WTC11 (cell line): ENCODE data around the gene SMARCC2. TPM values are rescaled to one million over a fixed set of nuclear protein-coding genes. Genes with fewer than 3 reads are reported as not detected.

ENCODE experiments used
- ATAC-seq: fragments of 200-7000 bp; cut with Tn5 transposase; 2 replicates; pipeline ENCODE4 v1.10.0; 2021; ENCODE audit warnings: mild to moderate bottlenecking, moderate library complexity
- CTCF ChIA-PET: fragments of 300-600 bp; sonication (Branson Sonifier 250); formaldehyde crosslinking; loops from one replicate; lab custom pipeline; 2021; ENCODE audit warnings: antibody characterized with exemption; lab: Charles Lee
- POLR2A ChIA-PET: fragments of 350-600 bp; sonication (Branson Sonifier 250); formaldehyde crosslinking; loops from one replicate; lab custom pipeline; 2021; ENCODE audit warnings: antibody characterized with exemption; lab: Charles Lee
- DNase-seq: peaks from one replicate; pipeline ENCODE4 v3.0.0; 2021; ENCODE audit warnings: low spot score
- H3K27ac Mint-ChIP-seq: 2 replicates; pipeline ENCODE4 v1.8.0; 2021; ENCODE audit warnings: mixed read lengths
- H3K27me3 Mint-ChIP-seq: 2 replicates; pipeline ENCODE4 v1.8.0; 2021; ENCODE audit warnings: low read depth, mild to moderate bottlenecking, moderate library complexity, mixed read lengths
- H3K36me3 Mint-ChIP-seq: 2 replicates; pipeline ENCODE4 v1.8.0; 2021; ENCODE audit warnings: mixed read lengths
- H3K4me1 Mint-ChIP-seq: 2 replicates; pipeline ENCODE4 v1.8.0; 2022; ENCODE audit warnings: mixed read lengths
- H3K4me3 Mint-ChIP-seq: 2 replicates; pipeline ENCODE4 v1.8.0; 2021; ENCODE audit warnings: mild to moderate bottlenecking, moderate library complexity, mixed read lengths
- H3K9me3 Mint-ChIP-seq: 2 replicates; pipeline ENCODE4 v1.8.0; 2021; ENCODE audit warnings: mixed read lengths
- AFF4 ChIP-seq: sonication (generic); formaldehyde crosslinking; IDR thresholded peaks from 2 replicates; pipeline ENCODE4 v1.8.1; 2023; ENCODE audit warnings: mild to moderate bottlenecking, missing genetic modification reagents, borderline replicate concordance
- ATF3 ChIP-seq: sonication (generic); formaldehyde crosslinking; conservative IDR thresholded peaks from 2 replicates; pipeline ENCODE4 v1.8.1; 2022; ENCODE audit warnings: mild to moderate bottlenecking, missing genetic modification reagents
- E2F4 ChIP-seq: sonication (generic); formaldehyde crosslinking; IDR thresholded peaks from 2 replicates; pipeline ENCODE4 v1.8.1; 2022; ENCODE audit warnings: low read depth, mild to moderate bottlenecking, moderate library complexity, missing genetic modification reagents, borderline replicate concordance
- JAZF1 ChIP-seq: fragments of 250-450 bp; sonication (Bioruptor Pico); IDR thresholded peaks from 2 replicates; pipeline ENCODE4 v1.9.0; 2021; ENCODE audit warnings: moderate library complexity, mild to moderate bottlenecking, inconsistent platforms
- MLX ChIP-seq: sonication (generic); formaldehyde crosslinking; IDR thresholded peaks from 2 replicates; pipeline ENCODE4 v1.8.1; 2023; ENCODE audit warnings: mild to moderate bottlenecking, missing genetic modification reagents, moderate library complexity
- NFATC4 ChIP-seq: fragments of 250-450 bp; sonication (Bioruptor Pico); IDR thresholded peaks from 2 replicates; pipeline ENCODE4 v1.9.0; 2021; ENCODE audit warnings: mild to moderate bottlenecking
- NR1H2 ChIP-seq: sonication (generic); formaldehyde crosslinking; IDR thresholded peaks from 2 replicates; pipeline ENCODE4 v1.9.0; 2021; ENCODE audit warnings: mild to moderate bottlenecking, moderate library complexity, missing genetic modification reagents
- SMAD3 ChIP-seq: sonication (generic); formaldehyde crosslinking; IDR thresholded peaks from 2 replicates; pipeline ENCODE4 v1.8.0; 2022; ENCODE audit warnings: missing genetic modification reagents, mild to moderate bottlenecking, borderline replicate concordance
- SP1 ChIP-seq: sonication (generic); formaldehyde crosslinking; conservative IDR thresholded peaks from 2 replicates; pipeline ENCODE4 v1.8.1; 2022; ENCODE audit warnings: missing genetic modification reagents
- STAT6 ChIP-seq: sonication (generic); formaldehyde crosslinking; conservative IDR thresholded peaks from 2 replicates; pipeline ENCODE4 v1.8.1; 2023; ENCODE audit warnings: mild to moderate bottlenecking, low read depth, missing genetic modification reagents, moderate library complexity
- ZNF281 ChIP-seq: sonication (generic); formaldehyde crosslinking; IDR thresholded peaks from 2 replicates; pipeline ENCODE4 v1.8.0; 2023; ENCODE audit warnings: mild to moderate bottlenecking, missing genetic modification reagents
- ZNF671 ChIP-seq: fragments of 250-450 bp; sonication (Bioruptor Pico); IDR thresholded peaks from 2 replicates; pipeline ENCODE4 v1.8.0; 2021; ENCODE audit warnings: mild to moderate bottlenecking
- total RNA-seq: library from RNA; stranded (reverse); gene quantifications from 3 replicates; pipeline ENCODE4 v1.2.3, GENCODE V29; 2021
- TF ChIP-seq, protein P1 (sequence below): fragments of 250-450 bp; sonication (Bioruptor Pico); IDR thresholded peaks from 2 replicates; pipeline ENCODE4 v1.8.0; 2021; ENCODE audit warnings: mild to moderate bottlenecking
- TF ChIP-seq, protein P2 (sequence below): sonication (generic); formaldehyde crosslinking; IDR thresholded peaks from 2 replicates; pipeline ENCODE4 v1.8.1; 2022; ENCODE audit warnings: low read depth, missing genetic modification reagents, borderline replicate concordance
- TF ChIP-seq, protein P3 (sequence below): sonication (generic); formaldehyde crosslinking; IDR thresholded peaks from 2 replicates; pipeline ENCODE4 v1.8.0; 2022; ENCODE audit warnings: mild to moderate bottlenecking, missing genetic modification reagents

SMARCC2 gene
- total RNA-seq, 1 experiment from 2014 or later: 76.8 TPM

DNA sequence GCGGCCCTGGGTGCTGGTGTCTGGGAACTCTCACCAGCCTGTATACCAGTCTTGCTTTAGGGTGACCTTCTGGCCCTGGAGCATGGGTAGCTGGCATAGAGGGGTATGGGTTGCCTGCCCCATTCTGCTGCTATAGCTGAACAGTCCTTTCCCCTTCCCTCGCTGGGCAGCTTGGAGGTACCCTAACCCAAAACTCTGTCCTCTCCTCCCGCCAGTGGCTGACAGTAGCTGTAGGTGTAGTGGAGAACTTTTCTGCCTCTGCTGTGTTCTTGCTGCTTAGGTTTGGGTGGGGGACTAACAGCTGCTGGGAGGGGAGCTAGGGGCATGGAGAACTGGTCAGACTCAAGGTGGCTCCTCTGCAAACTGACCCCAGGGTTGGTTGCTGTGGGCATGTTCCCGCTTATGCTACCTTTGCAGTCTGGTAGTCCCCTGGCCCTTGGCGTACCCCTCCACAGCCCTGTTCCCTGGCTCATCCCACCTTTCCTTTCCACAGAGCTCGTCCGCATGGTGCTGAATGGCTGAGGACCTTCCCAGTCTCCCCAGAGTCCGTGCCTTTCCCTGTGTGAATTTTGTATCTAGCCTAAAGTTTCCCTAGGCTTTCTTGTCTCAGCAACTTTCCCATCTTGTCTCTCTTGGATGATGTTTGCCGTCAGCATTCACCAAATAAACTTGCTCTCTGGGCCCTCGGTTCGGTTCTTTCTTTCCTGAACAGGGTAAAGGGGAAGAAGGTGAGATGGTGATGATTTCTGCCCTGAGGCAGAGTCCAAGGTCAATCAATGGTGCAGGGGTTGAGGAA is 28.2 kb downstream of the SMARCC2 start:
- ATAC-seq (no peak), DNase-seq (no peak)
- Mint-ChIP-seq H3K27ac (peak overlapping the region; percentile 95), H3K4me3 (peak overlapping the region; percentile 96), H3K4me1 (peaks cover 49% of the 10 kb centered on the region), H3K27me3 (no peaks in the 10 kb centered on the region), H3K9me3 (no peaks in the 10 kb centered on the region), H3K36me3 (peaks cover 63% of the 10 kb centered on the region)
- TF ChIP-seq E2F4 (CRISPR knock-in tag) (no peak), NFATC4 (CRISPR knock-in tag) (no peak), STAT6 (no peak), AFF4 (CRISPR knock-in tag) (no peak)
- TF ChIP-seq, protein P1, sequence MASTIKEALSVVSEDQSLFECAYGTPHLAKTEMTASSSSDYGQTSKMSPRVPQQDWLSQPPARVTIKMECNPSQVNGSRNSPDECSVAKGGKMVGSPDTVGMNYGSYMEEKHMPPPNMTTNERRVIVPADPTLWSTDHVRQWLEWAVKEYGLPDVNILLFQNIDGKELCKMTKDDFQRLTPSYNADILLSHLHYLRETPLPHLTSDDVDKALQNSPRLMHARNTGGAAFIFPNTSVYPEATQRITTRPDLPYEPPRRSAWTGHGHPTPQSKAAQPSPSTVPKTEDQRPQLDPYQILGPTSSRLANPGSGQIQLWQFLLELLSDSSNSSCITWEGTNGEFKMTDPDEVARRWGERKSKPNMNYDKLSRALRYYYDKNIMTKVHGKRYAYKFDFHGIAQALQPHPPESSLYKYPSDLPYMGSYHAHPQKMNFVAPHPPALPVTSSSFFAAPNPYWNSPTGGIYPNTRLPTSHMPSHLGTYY (CRISPR knock-in tag): 0 out of 2 replicates have a peak, but pooled peaks have one; percentile 50
- CTCF ChIA-PET: interaction anchor here (1.2 to 3.4 kb wide), 4 partner anchors 9 to 42 kb away, joined by 3 to 20 read pairs (median 10); partner anchors contain the start of genes MYL6B, SMARCC2 and ZC3H10
- POLR2A ChIA-PET: interaction anchor here (0.6 to 7.2 kb wide), 9 partner anchors 9 to 199 kb away, joined by 3 to 104 read pairs (median 15); partner anchors contain the start of genes ESYT1, MYL6B, PA2G4 and RNF41

- ChIA-PET POLR2A (interaction anchor here (1.0 to 7.2 kb wide), 7 partner anchors 9 to 79 kb away, joined by 3 to 104 read pairs (median 25); partner anchors contain the start of genes ESYT1, MYL6B, RNF41 and SMARCC2), CTCF (interaction anchor here (1.2 to 3.4 kb wide), 6 partner anchors 9 to 47 kb away, joined by 3 to 20 read pairs (median 6); partner anchors contain the start of genes MYL6B, SMARCC2 and ZC3H10)
- Mint-ChIP-seq H3K4me3 (peak overlapping the region; percentile 96), H3K27ac (peak overlapping the region; percentile 92), H3K36me3 (peaks cover 63% of the 10 kb centered on the region), H3K27me3 (no peaks in the 10 kb centered on the region), H3K4me1 (peaks cover 49% of the 10 kb centered on the region), H3K9me3 (no peaks in the 10 kb centered on the region)
- peak; percentile 0; the same call in 1 of the 2 replicates for ATAC-seq
- no peak for DNase-seq
- 0 out of 2 replicates have a peak, but pooled peaks have one; percentile 15 for TF ChIP-seq SMAD3 (CRISPR knock-in tag)
- TF ChIP-seq ZNF671: no peak
- TF ChIP-seq, protein P2, sequence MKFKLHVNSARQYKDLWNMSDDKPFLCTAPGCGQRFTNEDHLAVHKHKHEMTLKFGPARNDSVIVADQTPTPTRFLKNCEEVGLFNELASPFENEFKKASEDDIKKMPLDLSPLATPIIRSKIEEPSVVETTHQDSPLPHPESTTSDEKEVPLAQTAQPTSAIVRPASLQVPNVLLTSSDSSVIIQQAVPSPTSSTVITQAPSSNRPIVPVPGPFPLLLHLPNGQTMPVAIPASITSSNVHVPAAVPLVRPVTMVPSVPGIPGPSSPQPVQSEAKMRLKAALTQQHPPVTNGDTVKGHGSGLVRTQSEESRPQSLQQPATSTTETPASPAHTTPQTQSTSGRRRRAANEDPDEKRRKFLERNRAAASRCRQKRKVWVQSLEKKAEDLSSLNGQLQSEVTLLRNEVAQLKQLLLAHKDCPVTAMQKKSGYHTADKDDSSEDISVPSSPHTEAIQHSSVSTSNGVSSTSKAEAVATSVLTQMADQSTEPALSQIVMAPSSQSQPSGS (CRISPR knock-in tag): no peak
- no peak for TF ChIP-seq SP1 (CRISPR knock-in tag)
- TF ChIP-seq ATF3: no peak
- no peak for TF ChIP-seq MLX (CRISPR knock-in tag)
- no peak for TF ChIP-seq NR1H2 (CRISPR knock-in tag)
- TF ChIP-seq, protein P3, sequence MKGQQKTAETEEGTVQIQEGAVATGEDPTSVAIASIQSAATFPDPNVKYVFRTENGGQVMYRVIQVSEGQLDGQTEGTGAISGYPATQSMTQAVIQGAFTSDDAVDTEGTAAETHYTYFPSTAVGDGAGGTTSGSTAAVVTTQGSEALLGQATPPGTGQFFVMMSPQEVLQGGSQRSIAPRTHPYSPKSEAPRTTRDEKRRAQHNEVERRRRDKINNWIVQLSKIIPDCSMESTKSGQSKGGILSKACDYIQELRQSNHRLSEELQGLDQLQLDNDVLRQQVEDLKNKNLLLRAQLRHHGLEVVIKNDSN (CRISPR knock-in tag): 0 out of 2 replicates have a peak, but pooled peaks have one; percentile 11
- TF ChIP-seq ZNF281 (CRISPR knock-in tag): no peak
- no peak for TF ChIP-seq JAZF1 (CRISPR knock-in tag)
Observed at GRCh38 chr12:56160193-56160763, 29.0 kb downstream of the SMARCC2 start.
